OCI-LY1 (cell line): ENCODE results near the gene BTK.

Source experiments
- H2AFZ ChIP-seq: fragments of 200-600 bp; sonication (generic), shearing (Covaris generic); 2 replicates; pipeline ENCODE4 v1.6.0; 2014; ENCODE audit warnings: antibody characterized with exemption, mild to moderate bottlenecking, low read length
- H3F3A ChIP-seq: fragments of 200-600 bp; sonication (generic), shearing (Covaris generic); 2 replicates; pipeline ENCODE4 v1.6.0; 2014; ENCODE audit warnings: mild to moderate bottlenecking, antibody characterized with exemption, low read length, moderate library complexity; ENCODE audit not compliant: insufficient read depth
- H3K27ac ChIP-seq: fragments of 200-600 bp; sonication (generic); 2 replicates; pipeline ENCODE4 v1.5.1; 2014; ENCODE audit warnings: low read length, mixed run types, mild to moderate bottlenecking, low read depth; ENCODE audit not compliant: poor library complexity, severe bottlenecking
- H3K27me3 ChIP-seq: fragments of 200-600 bp; sonication (generic); 2 replicates; pipeline ENCODE4 v1.6.0; 2014; ENCODE audit warnings: antibody characterized with exemption, mild to moderate bottlenecking, low read length, moderate library complexity; ENCODE audit not compliant: insufficient read depth
- H3K36me3 ChIP-seq: fragments of 200-600 bp; sonication (generic); 2 replicates; pipeline ENCODE4 v1.6.1; 2014; ENCODE audit warnings: mild to moderate bottlenecking, antibody characterized with exemption, low read length, moderate library complexity, mixed read lengths; ENCODE audit not compliant: insufficient read depth
- H3K4me1 ChIP-seq: fragments of 200-600 bp; sonication (generic); 2 replicates; pipeline ENCODE4 v1.5.1; 2014; ENCODE audit warnings: mild to moderate bottlenecking, low read length, moderate library complexity; ENCODE audit not compliant: insufficient read depth, severe bottlenecking
- H3K4me2 ChIP-seq: fragments of 200-600 bp; sonication (generic), shearing (Covaris generic); 2 replicates; pipeline ENCODE4 v1.6.1; 2014; ENCODE audit warnings: low read length
- H3K4me3 ChIP-seq: fragments of 200-600 bp; sonication (generic); 2 replicates; pipeline ENCODE4 v1.5.1; 2014; ENCODE audit warnings: low read length, low read depth, mild to moderate bottlenecking, mixed read lengths; ENCODE audit not compliant: poor library complexity, severe bottlenecking
- H3K79me2 ChIP-seq: fragments of 200-600 bp; shearing (Covaris generic); 2 replicates; pipeline ENCODE4 v1.6.1; 2016; ENCODE audit warnings: mixed run types, low read length, mixed read lengths; ENCODE audit not compliant: insufficient read depth
- H3K9ac ChIP-seq: fragments of 200-600 bp; sonication (generic), shearing (Covaris generic); 2 replicates; pipeline ENCODE4 v1.6.1; 2014; ENCODE audit warnings: mild to moderate bottlenecking, low read length, mixed read lengths
- H3K9me2 ChIP-seq: fragments of 200-600 bp; sonication (generic), shearing (Covaris generic); 2 replicates; pipeline ENCODE4 v1.6.1; 2014; ENCODE audit warnings: low read depth, mild to moderate bottlenecking, low read length, mixed read lengths
- H3K9me3 ChIP-seq: fragments of 200-600 bp; shearing (Covaris generic); 2 replicates; pipeline ENCODE4 v1.6.1; 2014; ENCODE audit warnings: low read length, mixed read lengths
- H4K20me1 ChIP-seq: fragments of 200-600 bp; sonication (generic), shearing (Covaris generic); 2 replicates; pipeline ENCODE4 v1.6.0; 2016; ENCODE audit warnings: mild to moderate bottlenecking, low read length; ENCODE audit not compliant: insufficient read depth
- EZH2 ChIP-seq: fragments of 200-600 bp; sonication (generic), shearing (Covaris generic); IDR thresholded peaks from 2 replicates; pipeline ENCODE4 v1.8.0; 2017; ENCODE audit warnings: borderline replicate concordance, mixed run types, mild to moderate bottlenecking, antibody characterized with exemption, low read length, moderate library complexity, mixed read lengths
- TF ChIP-seq, protein P1 (sequence below): fragments of 200-600 bp; sonication (generic), shearing (Covaris generic); IDR thresholded peaks from 2 replicates; pipeline ENCODE4 v1.5.1; 2017; ENCODE audit warnings: mild to moderate bottlenecking, antibody characterized with exemption, low read length, moderate library complexity, mixed read lengths

BTK gene

DNA sequence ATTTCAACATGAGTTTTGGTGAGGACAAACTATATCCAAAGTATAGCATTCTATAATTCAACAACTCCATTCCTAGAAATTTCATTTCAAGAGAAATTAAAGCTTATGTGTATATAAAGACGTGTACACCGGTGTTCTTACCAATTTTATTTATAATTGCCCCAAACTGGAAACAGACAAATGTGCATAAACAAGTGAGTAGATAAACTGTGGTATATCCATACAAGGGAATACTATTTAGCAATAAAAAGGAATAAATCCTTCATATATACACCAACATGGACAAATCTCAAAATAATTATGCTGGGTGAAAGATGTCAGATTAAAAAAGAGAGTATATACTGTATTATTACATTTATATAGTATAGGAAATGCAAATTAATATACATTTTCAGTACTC, 42.0 kb upstream of the BTK start:
- Histone ChIP-seq H3K4me2 (no peak overlapping the region), H3K9me2 (no peaks in the 10 kb centered on the region), H3K4me1 (no peaks in the 10 kb centered on the region)

DNA sequence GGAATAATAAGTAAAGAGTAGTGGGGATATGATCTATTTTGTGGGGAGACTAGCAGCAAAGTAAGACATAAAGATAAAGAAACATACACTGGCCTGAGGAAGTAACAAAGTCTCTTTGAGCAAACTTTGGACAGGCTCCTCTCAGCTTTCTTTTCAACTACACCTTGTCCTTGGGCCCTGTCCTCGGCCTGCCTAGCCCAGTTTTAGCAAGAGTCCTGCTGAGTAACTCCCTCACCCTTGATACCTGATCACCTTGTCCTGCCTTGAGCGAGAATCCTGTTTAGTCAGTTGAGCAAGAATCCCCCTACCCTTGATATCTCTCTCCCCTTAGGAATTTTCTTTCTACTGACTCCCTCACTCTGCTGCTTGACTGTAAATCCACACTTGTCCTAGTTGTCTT, 33.5 kb upstream of the BTK start:
- H3K27ac ChIP-seq = no peak overlapping the region
- H3K27me3 ChIP-seq = no peaks in the 10 kb centered on the region
- no peak overlapping the region for H2AFZ ChIP-seq
- no peaks in the 10 kb centered on the region for H3K9me3 ChIP-seq
- H3K4me2 ChIP-seq = no peak overlapping the region
- TF ChIP-seq EZH2 = no peak
- TF ChIP-seq, protein P1, sequence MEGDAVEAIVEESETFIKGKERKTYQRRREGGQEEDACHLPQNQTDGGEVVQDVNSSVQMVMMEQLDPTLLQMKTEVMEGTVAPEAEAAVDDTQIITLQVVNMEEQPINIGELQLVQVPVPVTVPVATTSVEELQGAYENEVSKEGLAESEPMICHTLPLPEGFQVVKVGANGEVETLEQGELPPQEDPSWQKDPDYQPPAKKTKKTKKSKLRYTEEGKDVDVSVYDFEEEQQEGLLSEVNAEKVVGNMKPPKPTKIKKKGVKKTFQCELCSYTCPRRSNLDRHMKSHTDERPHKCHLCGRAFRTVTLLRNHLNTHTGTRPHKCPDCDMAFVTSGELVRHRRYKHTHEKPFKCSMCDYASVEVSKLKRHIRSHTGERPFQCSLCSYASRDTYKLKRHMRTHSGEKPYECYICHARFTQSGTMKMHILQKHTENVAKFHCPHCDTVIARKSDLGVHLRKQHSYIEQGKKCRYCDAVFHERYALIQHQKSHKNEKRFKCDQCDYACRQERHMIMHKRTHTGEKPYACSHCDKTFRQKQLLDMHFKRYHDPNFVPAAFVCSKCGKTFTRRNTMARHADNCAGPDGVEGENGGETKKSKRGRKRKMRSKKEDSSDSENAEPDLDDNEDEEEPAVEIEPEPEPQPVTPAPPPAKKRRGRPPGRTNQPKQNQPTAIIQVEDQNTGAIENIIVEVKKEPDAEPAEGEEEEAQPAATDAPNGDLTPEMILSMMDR = no peak
- H3K9ac ChIP-seq = no peak overlapping the region
- no peaks in the 10 kb centered on the region for H3K9me2 ChIP-seq
- no peaks in the 10 kb centered on the region for H3F3A ChIP-seq
- H4K20me1 ChIP-seq = no peaks in the 10 kb centered on the region
- H3K4me1 ChIP-seq = peaks cover 10% of the 10 kb centered on the region
- no peaks in the 10 kb centered on the region for H3K36me3 ChIP-seq
- H3K4me3 ChIP-seq = no peak overlapping the region
- no peaks in the 10 kb centered on the region for H3K79me2 ChIP-seq

More for the DNA sequence above, 42.0 kb upstream of the BTK start:
- Histone ChIP-seq H3K36me3 (no peaks in the 10 kb centered on the region), H3K27ac (no peak overlapping the region), H3F3A (no peaks in the 10 kb centered on the region), H3K9me3 (no peaks in the 10 kb centered on the region), H4K20me1 (no peaks in the 10 kb centered on the region), H3K27me3 (no peaks in the 10 kb centered on the region), H3K79me2 (no peaks in the 10 kb centered on the region), H2AFZ (no peak overlapping the region), H3K9ac (no peak overlapping the region), H3K4me3 (no peak overlapping the region)
- TF ChIP-seq, protein P1 = no peak
- TF ChIP-seq EZH2 = no peak

DNA sequence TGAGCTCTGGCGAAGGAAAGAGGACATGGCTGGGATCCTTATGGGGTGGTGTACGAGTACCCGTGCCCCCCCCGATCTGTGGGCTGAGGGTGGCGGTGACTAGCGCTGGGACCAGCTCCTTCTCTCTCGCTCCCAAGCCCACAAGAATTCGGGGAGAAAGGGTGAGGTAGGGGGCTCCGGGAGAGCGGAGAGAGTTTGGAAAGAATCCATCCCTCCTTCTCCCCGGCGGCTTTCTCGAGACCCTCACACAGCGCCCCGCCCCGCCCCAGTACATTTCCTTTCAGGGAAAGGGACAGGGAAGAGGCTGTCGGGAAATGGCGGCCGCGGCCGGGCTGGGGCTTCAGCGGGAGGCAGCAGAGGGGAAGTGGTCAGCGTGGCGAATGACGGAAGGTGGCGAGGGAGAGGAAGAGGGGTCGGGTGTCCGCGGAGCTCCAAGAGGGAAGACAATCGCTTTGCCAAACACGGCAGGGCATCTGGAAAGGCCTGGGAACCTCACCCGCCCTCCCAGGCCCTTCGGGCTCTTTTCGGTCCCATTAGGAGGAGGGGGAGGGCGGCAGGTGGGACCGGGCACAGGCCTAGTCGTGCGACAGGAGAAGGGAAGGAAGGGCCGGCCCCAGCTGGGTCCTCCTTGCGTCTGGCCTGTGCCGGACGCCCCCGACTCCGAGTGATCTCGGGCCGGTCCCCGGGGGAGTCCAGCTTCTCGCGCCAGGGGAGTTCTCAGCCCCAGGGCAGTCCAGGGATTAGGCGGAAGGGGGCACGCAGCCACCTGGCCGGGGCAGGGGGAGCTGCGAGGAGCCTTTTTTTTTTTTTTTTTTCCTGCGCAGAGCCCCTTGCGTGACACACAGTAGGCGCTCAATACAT, 32.2 kb upstream of the BTK start:
- H3F3A ChIP-seq = no peaks in the 10 kb centered on the region
- peak overlapping the region; percentile 42 for H3K4me2 ChIP-seq
- peaks cover 6% of the 10 kb centered on the region; the same call in 1 of the 2 replicates for H3K36me3 ChIP-seq
- H3K9me2 ChIP-seq = no peaks in the 10 kb centered on the region
- TF ChIP-seq, protein P1 = no peak
- TF ChIP-seq EZH2 = no peak
- H2AFZ ChIP-seq = no peak overlapping the region
- H3K9ac ChIP-seq = peak overlapping the region; percentile 34; the same call in 1 of the 2 replicates
- no peaks in the 10 kb centered on the region for H4K20me1 ChIP-seq
- no peaks in the 10 kb centered on the region for H3K27me3 ChIP-seq
- no peaks in the 10 kb centered on the region for H3K9me3 ChIP-seq
- H3K27ac ChIP-seq = no peak overlapping the region
- H3K4me1 ChIP-seq = peaks cover 10% of the 10 kb centered on the region
- no peaks in the 10 kb centered on the region for H3K79me2 ChIP-seq
- H3K4me3 ChIP-seq = peak overlapping the region; percentile 40
